Endodermal cell (in vitro differentiated cells): ENCODE data around the gene CREG2. TPM values are rescaled to one million over a fixed set of nuclear protein-coding genes. Genes with fewer than 3 reads are reported as not detected.

Experiments
- DNase-seq: peaks from one replicate; pipeline ENCODE4 v3.0.0-alpha.2; 2017
- H3K27ac ChIP-seq: 2 replicates; pipeline ENCODE4 v1.5.1; 2013; ENCODE audit warnings: mild to moderate bottlenecking, low read depth, low read length, moderate library complexity
- H3K27me3 ChIP-seq: 2 replicates; pipeline ENCODE4 v1.6.1; 2013; ENCODE audit warnings: mild to moderate bottlenecking, low read length, moderate library complexity; ENCODE audit not compliant: insufficient read depth, control insufficient read depth, poor library complexity, severe bottlenecking
- H3K36me3 ChIP-seq: 2 replicates; pipeline ENCODE4 v1.7.0; 2013; ENCODE audit warnings: mild to moderate bottlenecking, low read length, moderate library complexity; ENCODE audit not compliant: control insufficient read depth, insufficient read depth
- H3K4me1 ChIP-seq: one replicate; pipeline ENCODE4 v1.7.0; 2013; ENCODE audit warnings: low read length; ENCODE audit not compliant: control insufficient read depth, insufficient read depth
- H3K4me3 ChIP-seq: 2 replicates; pipeline ENCODE4 v1.5.1; 2013; ENCODE audit warnings: mild to moderate bottlenecking, low read length, moderate library complexity
- H3K9ac ChIP-seq: 2 replicates; pipeline ENCODE4 v1.6.1; 2013; ENCODE audit warnings: mild to moderate bottlenecking, low read length, moderate library complexity; ENCODE audit not compliant: poor library complexity, severe bottlenecking; ENCODE audit errors: extremely low read depth
- H3K9me3 ChIP-seq: 2 replicates; pipeline ENCODE4 v1.6.1; 2013; ENCODE audit warnings: mild to moderate bottlenecking, low read length, moderate library complexity; ENCODE audit not compliant: control insufficient read depth
- H3K27ac Mint-ChIP-seq: 2 replicates; pipeline ENCODE4 v1.8.0; 2020; ENCODE audit warnings: mixed read lengths
- H3K27me3 Mint-ChIP-seq: 2 replicates; pipeline ENCODE4 v1.8.0; 2021; ENCODE audit warnings: mild to moderate bottlenecking, mixed read lengths; ENCODE audit not compliant: insufficient read depth
- H3K36me3 Mint-ChIP-seq: 2 replicates; pipeline ENCODE4 v1.8.0; 2020; ENCODE audit warnings: low read depth, mixed read lengths
- H3K4me1 Mint-ChIP-seq: 2 replicates; pipeline ENCODE4 v1.8.0; 2020; ENCODE audit warnings: mixed read lengths
- H3K4me3 Mint-ChIP-seq: 2 replicates; pipeline ENCODE4 v1.8.0; 2020; ENCODE audit warnings: mild to moderate bottlenecking, moderate library complexity, mixed read lengths
- H3K9me3 Mint-ChIP-seq: 2 replicates; pipeline ENCODE4 v1.8.0; 2020; ENCODE audit warnings: mild to moderate bottlenecking, mixed read lengths
- CTCF ChIP-seq: fragments of 200-600 bp; sonication (generic); conservative IDR thresholded peaks from 2 replicates; pipeline ENCODE4 v1.5.0; 2021; ENCODE audit warnings: antibody characterized with exemption, mild to moderate bottlenecking
- WGBS, 2 experiments: methylation state at CpG; one replicate each; pipeline versions ENCODE4 v1.1.5 to v1.1.7; 2013; ENCODE audit warnings: missing lambda C conversion rate in 2 of 2, mixed read lengths in 1 of 2; ENCODE audit not compliant: insufficient coverage in 1 of 2, insufficient read length in 1 of 2; 5-methylcytosine and 5-hydroxymethylcytosine counted together
- total RNA-seq, 2 donors: library from RNA; stranded (reverse); fragmentation: NEBNext Ultra II Directional in 1 of 2; extraction: Animal tissue kit (Norgen Biotek cat#: 25700) in 1 of 2; gene quantifications; 2 replicates in 1 of 2; 3 replicates in 1 of 2; pipeline ENCODE4 v1.2.1, GENCODE V29; 2021

CREG2 gene
- total RNA-seq, 2 donors from 2014 or later: 0.13 TPM; not detected in 1

DNA sequence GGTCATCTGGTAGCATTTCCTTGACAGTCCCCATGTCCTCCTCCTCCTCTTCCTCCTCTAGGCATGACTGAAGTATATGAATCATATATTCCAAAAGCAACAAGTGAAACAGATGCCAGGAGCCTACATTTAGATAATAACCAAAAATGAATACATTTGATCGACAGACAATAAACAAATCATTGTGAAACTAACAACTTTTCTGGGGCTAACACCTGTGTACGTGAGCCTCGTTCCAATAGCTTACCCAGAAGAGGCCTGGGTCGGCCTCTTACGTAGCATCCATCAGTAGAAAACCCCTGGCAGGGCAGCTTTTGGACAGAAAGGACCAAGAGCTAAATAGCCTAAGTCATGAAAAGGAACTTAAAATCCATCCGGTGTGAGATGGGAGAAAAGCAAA is 15.3 kb upstream of the CREG2 start:
- Histone ChIP-seq H3K4me1 (no peaks in the 10 kb centered on the region), H3K36me3 (no peaks in the 10 kb centered on the region), H3K27ac (no peak overlapping the region), H3K27me3 (no peaks in the 10 kb centered on the region), H3K4me3 (no peak overlapping the region), H3K9me3 (no peaks in the 10 kb centered on the region), H3K9ac (no peak overlapping the region)
- Mint-ChIP-seq H3K4me3 (no peak overlapping the region), H3K27me3 (peaks cover 6% of the 10 kb centered on the region), H3K36me3 (no peaks in the 10 kb centered on the region), H3K4me1 (peaks cover 13% of the 10 kb centered on the region), H3K27ac (no peak overlapping the region), H3K9me3 (no peaks in the 10 kb centered on the region)
- WGBS, 2 experiments: 94 to 100% methylated on average over 5 to 6 of the region's 6 CpGs
- no peak for DNase-seq
- TF ChIP-seq CTCF: no peak

DNA sequence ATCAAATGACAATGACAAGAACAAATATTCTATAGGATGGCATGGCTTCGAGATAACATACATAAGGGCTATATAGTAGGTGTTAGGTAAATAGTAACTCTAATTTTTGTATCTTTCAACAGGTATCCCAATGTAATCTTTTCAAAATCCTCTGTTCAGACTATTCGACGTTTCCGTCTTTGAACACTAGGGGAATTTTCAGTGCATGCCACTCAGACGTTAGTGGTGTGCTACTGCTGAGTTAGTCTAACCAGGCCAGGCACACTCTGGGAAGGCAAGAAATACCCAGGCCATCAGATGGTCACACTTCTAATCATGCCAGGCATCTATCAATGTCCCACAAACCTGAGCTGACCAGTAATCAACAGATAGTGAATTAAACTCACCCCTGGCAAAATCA is 14.6 kb upstream of the CREG2 start:
- H3K27ac Mint-ChIP-seq: no peak overlapping the region
- Histone ChIP-seq H3K9ac (no peak overlapping the region), H3K4me1 (no peaks in the 10 kb centered on the region), H3K36me3 (no peaks in the 10 kb centered on the region), H3K4me3 (no peak overlapping the region), H3K27ac (no peak overlapping the region), H3K27me3 (no peaks in the 10 kb centered on the region), H3K9me3 (no peaks in the 10 kb centered on the region)
- TF ChIP-seq CTCF: peak; percentile 53
- H3K27me3 Mint-ChIP-seq: peaks cover 3% of the 10 kb centered on the region
- H3K4me1 Mint-ChIP-seq: peaks cover 13% of the 10 kb centered on the region
- no peak for DNase-seq
- 78 to 84% methylated on average over 4 of the region's 5 CpGs for WGBS, 2 experiments
- H3K36me3 Mint-ChIP-seq: no peaks in the 10 kb centered on the region
- no peaks in the 10 kb centered on the region for H3K9me3 Mint-ChIP-seq
- no peak overlapping the region for H3K4me3 Mint-ChIP-seq

DNA sequence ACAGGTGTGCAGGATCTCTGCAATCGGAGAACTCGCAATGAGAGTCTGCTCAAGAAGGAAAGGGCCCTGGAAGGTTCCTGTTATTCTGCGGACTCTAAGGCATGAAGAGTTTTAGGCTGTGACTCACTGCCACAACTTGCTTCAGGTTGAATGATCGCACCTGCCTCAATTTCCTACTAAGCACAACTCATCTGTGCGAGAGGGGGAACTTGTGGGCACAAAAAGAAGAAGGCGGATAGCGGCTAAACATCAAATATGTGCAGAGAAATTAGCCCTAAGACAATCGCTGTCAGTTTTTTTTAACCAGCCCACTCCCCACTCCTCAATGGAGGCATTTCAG is 14.0 kb upstream of the CREG2 start:
- Mint-ChIP-seq H3K4me1 (peaks cover 13% of the 10 kb centered on the region), H3K27ac (no peak overlapping the region), H3K9me3 (no peaks in the 10 kb centered on the region), H3K4me3 (no peak overlapping the region), H3K27me3 (peaks cover 3% of the 10 kb centered on the region), H3K36me3 (no peaks in the 10 kb centered on the region)
- no peak overlapping the region for H3K4me3 ChIP-seq
- WGBS, 2 experiments: 94 to 96% methylated on average over 8 of the region's 8 CpGs
- H3K27me3 ChIP-seq: no peaks in the 10 kb centered on the region
- no peaks in the 10 kb centered on the region for H3K9me3 ChIP-seq
- H3K36me3 ChIP-seq: no peaks in the 10 kb centered on the region
- no peak overlapping the region for H3K27ac ChIP-seq
- no peak overlapping the region for H3K9ac ChIP-seq
- H3K4me1 ChIP-seq: no peaks in the 10 kb centered on the region
- no peak for DNase-seq
- TF ChIP-seq CTCF: no peak
